Testis (tissue), 2 donors: ENCODE results near the gene RFC1.

ENCODE experiments used
- CTCF ChIP-seq, 3 experiments: fragments of 450-650 bp in 2 of 3; fragments of 200-600 bp in 1 of 3; sonication (generic) in 1 of 3; IDR thresholded peaks; one replicate each; pipeline ENCODE4 v1.5.1; 2016 to 2019; ENCODE audit warnings: antibody characterized with exemption in 3 of 3, mild to moderate bottlenecking in 2 of 3, moderate library complexity in 1 of 3
- POLR2A ChIP-seq: fragments of 450-650 bp; IDR thresholded peaks from one replicate; pipeline ENCODE4 v1.6.1; 2017; ENCODE audit warnings: antibody characterized with exemption, mild to moderate bottlenecking, moderate library complexity

GRCh38 chr4:39365360-39365759, 802 bp downstream of the RFC1 start:
- TF ChIP-seq POLR2A (no peak), CTCF (IDR thresholded peaks at IDR 0.05) (no peak)
